ENCODE measurements around the gene CLCN3. TPM values are rescaled to one million over a fixed set of nuclear protein-coding genes. Genes with fewer than 3 reads are reported as not detected.

CLCN3 gene
- total and polyA plus RNA-seq, 4 donors: 9.5 to 58.6 (median 22.5) TPM

GRCh38 chr4:169594560-169595195 is 25.7 kb upstream of the CLCN3 start:
- Histone ChIP-seq H3K9ac (ENCODE audit: low read depth in 1 of 2, low read length in 2 of 2) (no peak overlapping the region), H3K9me3 (ENCODE audit: control insufficient read depth in 4 of 4, low read length in 3 of 4) (no peaks in the 10 kb centered on the region), H3K27me3 (ENCODE audit: control insufficient read depth in 4 of 4, insufficient read depth in 4 of 4, low read length in 3 of 4) (no peaks in the 10 kb centered on the region), H3K4me1 (ENCODE audit: control insufficient read depth in 4 of 4, insufficient read depth in 4 of 4, low read length in 3 of 4) (no peaks in the 10 kb centered on the region), H3K4me3 (ENCODE audit: low read depth in 1 of 3, low read length in 3 of 3) (no peak overlapping the region), H3K36me3 (ENCODE audit: control insufficient read depth in 4 of 4, insufficient read depth in 3 of 4, low read depth in 1 of 4, low read length in 3 of 4) (peaks cover 0 to 11% (median 3%) of the 10 kb centered on the region in 4 donors), H3K27ac (ENCODE audit: low read depth in 1 of 2, low read length in 2 of 2) (no peak overlapping the region)
- DNase-seq (ENCODE audit: low spot score): no peak
- TF ChIP-seq EGR1 (IDR thresholded peaks at IDR 0.05; ENCODE audit: low read depth in 2 of 2): no peak
- no peak for TF ChIP-seq HNF4G (IDR thresholded peaks at IDR 0.05)
- TF ChIP-seq, protein P1, sequence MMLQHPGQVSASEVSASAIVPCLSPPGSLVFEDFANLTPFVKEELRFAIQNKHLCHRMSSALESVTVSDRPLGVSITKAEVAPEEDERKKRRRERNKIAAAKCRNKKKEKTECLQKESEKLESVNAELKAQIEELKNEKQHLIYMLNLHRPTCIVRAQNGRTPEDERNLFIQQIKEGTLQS (IDR thresholded peaks at IDR 0.05): no peak
- TF ChIP-seq JUND (IDR thresholded peaks at IDR 0.05): no peak
- no peak for TF ChIP-seq FOXA2 (IDR thresholded peaks at IDR 0.05)
- no peak for TF ChIP-seq NR2F2 (IDR thresholded peaks at IDR 0.05)
- no peak for TF ChIP-seq RAD21 (IDR thresholded peaks at IDR 0.05)

- H3K36me3 ChIP-seq (ENCODE audit: control insufficient read depth in 4 of 4, insufficient read depth in 3 of 4, low read depth in 1 of 4, low read length in 3 of 4): peaks cover 0 to 7% (median 3%) of the 10 kb centered on the region in 4 donors
- H3K4me3 ChIP-seq (ENCODE audit: low read depth in 1 of 3, low read length in 3 of 3): no peak overlapping the region
- TF ChIP-seq EGR1 (IDR thresholded peaks at IDR 0.05; ENCODE audit: low read depth in 2 of 2) (no peak), RXRA (IDR thresholded peaks at IDR 0.05) (no peak), YY1 (IDR thresholded peaks at IDR 0.05) (no peak), FOXA1 (IDR thresholded peaks at IDR 0.05) (no peak), JUND (IDR thresholded peaks at IDR 0.05) (no peak), NR2F2 (IDR thresholded peaks at IDR 0.05) (no peak)
- no peaks in the 10 kb centered on the region for H3K9me3 ChIP-seq (ENCODE audit: control insufficient read depth in 4 of 4, low read length in 3 of 4)
- no peak overlapping the region for H3K9ac ChIP-seq (ENCODE audit: low read depth in 1 of 2, low read length in 2 of 2)
- no peaks in the 10 kb centered on the region for H3K4me1 ChIP-seq (ENCODE audit: control insufficient read depth in 4 of 4, insufficient read depth in 4 of 4, low read length in 3 of 4)
- no peak for DNase-seq (ENCODE audit: low spot score)
- no peaks in the 10 kb centered on the region for H3K27me3 ChIP-seq (ENCODE audit: control insufficient read depth in 4 of 4, insufficient read depth in 4 of 4, low read length in 3 of 4)
- H3K27ac ChIP-seq (ENCODE audit: low read depth in 1 of 2, low read length in 2 of 2): no peak overlapping the region
Observed at GRCh38 chr4:169601016-169601771, 19.2 kb upstream of the CLCN3 start.

- Histone ChIP-seq H3K9me3 (ENCODE audit: control insufficient read depth in 4 of 4, low read length in 3 of 4) (no peaks in the 10 kb centered on the region), H3K27me3 (ENCODE audit: control insufficient read depth in 4 of 4, insufficient read depth in 4 of 4, low read length in 3 of 4) (no peaks in the 10 kb centered on the region), H3K27ac (ENCODE audit: low read depth in 1 of 2, low read length in 2 of 2) (no peak overlapping the region), H3K4me1 (ENCODE audit: control insufficient read depth in 4 of 4, insufficient read depth in 4 of 4, low read length in 3 of 4) (no peaks in the 10 kb centered on the region), H3K36me3 (ENCODE audit: control insufficient read depth in 4 of 4, insufficient read depth in 3 of 4, low read depth in 1 of 4, low read length in 3 of 4) (peaks cover 0 to 4% (median 2%) of the 10 kb centered on the region in 4 donors), H3K9ac (ENCODE audit: low read depth in 1 of 2, low read length in 2 of 2) (no peak overlapping the region), H3K4me3 (ENCODE audit: low read depth in 1 of 3, low read length in 3 of 3) (no peak overlapping the region)
- 93% methylated on average over 2 of the region's 2 CpGs for WGBS
- DNase-seq (ENCODE audit: low spot score): no peak
- TF ChIP-seq HNF4G (IDR thresholded peaks at IDR 0.05): no peak
Observed at GRCh38 chr4:169603312-169603711, 17.1 kb upstream of the CLCN3 start.

DNA sequence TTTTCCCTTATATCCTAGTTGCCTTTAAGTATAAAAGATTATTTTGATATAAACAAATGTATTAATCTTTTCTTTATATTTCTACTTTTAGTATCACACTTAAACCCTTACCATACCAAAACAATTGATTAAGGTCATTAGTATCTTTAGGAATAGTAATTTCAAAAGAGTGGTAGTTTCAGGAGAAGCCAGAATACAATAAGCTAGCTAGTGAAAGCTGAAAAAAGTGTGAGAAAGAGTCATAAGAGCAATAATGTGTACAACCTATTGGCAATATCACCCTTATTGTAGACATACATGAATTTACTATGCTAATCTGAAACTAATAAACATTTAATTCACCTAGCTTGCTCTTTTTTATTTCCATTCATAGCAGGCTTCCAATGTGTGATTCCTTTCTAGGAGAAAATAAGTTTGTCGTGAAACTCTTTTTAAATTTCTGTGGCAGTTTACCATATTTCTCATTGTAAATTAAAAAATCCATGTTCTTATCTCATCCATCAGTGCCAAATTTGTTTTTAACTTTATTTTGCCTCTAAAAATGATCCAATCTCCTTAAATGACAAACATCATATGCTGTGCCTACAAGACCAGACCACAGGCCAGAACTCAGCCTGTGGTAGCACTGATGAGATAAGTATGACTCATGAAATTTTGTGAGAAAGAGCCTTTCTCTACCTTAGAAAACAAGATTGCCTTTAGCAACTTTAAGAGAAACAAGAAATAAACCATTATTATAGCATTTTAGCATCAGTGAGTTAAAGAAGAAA is 16.1 kb upstream of the CLCN3 start:
- Histone ChIP-seq H3K9ac (ENCODE audit: low read depth in 1 of 2, low read length in 2 of 2) (no peak overlapping the region), H3K9me3 (ENCODE audit: control insufficient read depth in 4 of 4, low read length in 3 of 4) (no peaks in the 10 kb centered on the region), H3K27me3 (ENCODE audit: control insufficient read depth in 4 of 4, insufficient read depth in 4 of 4, low read length in 3 of 4) (no peaks in the 10 kb centered on the region), H3K27ac (ENCODE audit: low read depth in 1 of 2, low read length in 2 of 2) (no peak overlapping the region), H3K4me3 (ENCODE audit: low read depth in 1 of 3, low read length in 3 of 3) (no peak overlapping the region), H3K36me3 (ENCODE audit: control insufficient read depth in 4 of 4, insufficient read depth in 3 of 4, low read depth in 1 of 4, low read length in 3 of 4) (peaks cover 0 to 4% (median under 1%) of the 10 kb centered on the region in 4 donors), H3K4me1 (ENCODE audit: control insufficient read depth in 4 of 4, insufficient read depth in 4 of 4, low read length in 3 of 4) (no peaks in the 10 kb centered on the region)
- no peak for DNase-seq (ENCODE audit: low spot score)
- WGBS: 43% methylated on average over 1 of the region's 1 CpG
- TF ChIP-seq JUND (IDR thresholded peaks at IDR 0.05) (no peak), FOXA1 (IDR thresholded peaks at IDR 0.05) (no peak), RXRA (IDR thresholded peaks at IDR 0.05) (no peak), CTCF (IDR thresholded peaks at IDR 0.05; ENCODE audit: low read depth, low read length, missing input control) (no peak), NR2F2 (IDR thresholded peaks at IDR 0.05) (no peak), RAD21 (IDR thresholded peaks at IDR 0.05) (no peak), MAX (IDR thresholded peaks at IDR 0.05) (no peak), YY1 (IDR thresholded peaks at IDR 0.05) (no peak), EGR1 (IDR thresholded peaks at IDR 0.05; ENCODE audit: low read depth in 2 of 2) (no peak), HNF4G (IDR thresholded peaks at IDR 0.05) (no peak)
- TF ChIP-seq, protein P2, sequence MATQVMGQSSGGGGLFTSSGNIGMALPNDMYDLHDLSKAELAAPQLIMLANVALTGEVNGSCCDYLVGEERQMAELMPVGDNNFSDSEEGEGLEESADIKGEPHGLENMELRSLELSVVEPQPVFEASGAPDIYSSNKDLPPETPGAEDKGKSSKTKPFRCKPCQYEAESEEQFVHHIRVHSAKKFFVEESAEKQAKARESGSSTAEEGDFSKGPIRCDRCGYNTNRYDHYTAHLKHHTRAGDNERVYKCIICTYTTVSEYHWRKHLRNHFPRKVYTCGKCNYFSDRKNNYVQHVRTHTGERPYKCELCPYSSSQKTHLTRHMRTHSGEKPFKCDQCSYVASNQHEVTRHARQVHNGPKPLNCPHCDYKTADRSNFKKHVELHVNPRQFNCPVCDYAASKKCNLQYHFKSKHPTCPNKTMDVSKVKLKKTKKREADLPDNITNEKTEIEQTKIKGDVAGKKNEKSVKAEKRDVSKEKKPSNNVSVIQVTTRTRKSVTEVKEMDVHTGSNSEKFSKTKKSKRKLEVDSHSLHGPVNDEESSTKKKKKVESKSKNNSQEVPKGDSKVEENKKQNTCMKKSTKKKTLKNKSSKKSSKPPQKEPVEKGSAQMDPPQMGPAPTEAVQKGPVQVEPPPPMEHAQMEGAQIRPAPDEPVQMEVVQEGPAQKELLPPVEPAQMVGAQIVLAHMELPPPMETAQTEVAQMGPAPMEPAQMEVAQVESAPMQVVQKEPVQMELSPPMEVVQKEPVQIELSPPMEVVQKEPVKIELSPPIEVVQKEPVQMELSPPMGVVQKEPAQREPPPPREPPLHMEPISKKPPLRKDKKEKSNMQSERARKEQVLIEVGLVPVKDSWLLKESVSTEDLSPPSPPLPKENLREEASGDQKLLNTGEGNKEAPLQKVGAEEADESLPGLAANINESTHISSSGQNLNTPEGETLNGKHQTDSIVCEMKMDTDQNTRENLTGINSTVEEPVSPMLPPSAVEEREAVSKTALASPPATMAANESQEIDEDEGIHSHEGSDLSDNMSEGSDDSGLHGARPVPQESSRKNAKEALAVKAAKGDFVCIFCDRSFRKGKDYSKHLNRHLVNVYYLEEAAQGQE (IDR thresholded peaks at IDR 0.05): no peak
- TF ChIP-seq, protein P1 (IDR thresholded peaks at IDR 0.05): no peak
